Measurements from ENCODE around the gene AQP5.

Gene AQP5

DNA sequence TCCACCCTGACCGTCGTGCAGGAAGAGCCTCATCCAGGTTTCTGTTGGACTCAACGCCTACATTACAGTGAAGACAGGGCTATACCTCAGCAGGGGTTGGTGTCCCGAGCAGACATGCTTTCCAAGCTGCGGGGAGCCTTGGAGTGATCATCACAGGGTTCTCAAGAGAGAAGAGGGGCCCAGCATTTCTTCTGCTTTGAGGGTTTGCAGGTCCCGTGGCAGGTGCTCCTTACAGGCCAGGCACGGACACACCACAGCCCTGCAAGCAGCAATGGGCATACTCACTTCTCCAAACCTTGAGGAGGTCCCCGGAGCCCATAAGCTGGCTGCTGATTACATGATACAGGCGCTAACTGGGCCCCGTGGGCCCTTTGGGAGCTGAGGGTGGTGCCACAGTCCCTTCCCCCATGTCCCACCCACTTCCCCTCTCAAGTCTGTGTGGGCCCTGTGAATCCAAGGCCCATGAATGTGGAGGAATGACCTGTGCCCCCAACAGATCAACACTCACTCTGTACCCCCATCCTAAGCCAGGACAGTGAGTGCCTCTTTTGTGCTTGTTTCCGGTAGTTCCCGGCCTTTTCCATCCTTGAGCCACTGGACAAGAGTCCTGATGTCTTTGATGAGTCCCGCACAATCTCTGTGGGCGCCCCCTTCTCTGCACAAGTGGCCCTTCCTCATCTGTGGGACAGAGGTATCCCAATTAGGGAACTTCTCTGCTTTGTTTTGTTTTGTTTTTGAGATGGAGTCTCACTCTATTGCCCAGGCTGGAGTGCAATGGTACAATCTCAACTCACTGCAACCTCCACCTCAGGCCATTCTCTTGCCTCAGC is 10.0 kb upstream of the AQP5 start:
- no peak for DNase-seq

DNA sequence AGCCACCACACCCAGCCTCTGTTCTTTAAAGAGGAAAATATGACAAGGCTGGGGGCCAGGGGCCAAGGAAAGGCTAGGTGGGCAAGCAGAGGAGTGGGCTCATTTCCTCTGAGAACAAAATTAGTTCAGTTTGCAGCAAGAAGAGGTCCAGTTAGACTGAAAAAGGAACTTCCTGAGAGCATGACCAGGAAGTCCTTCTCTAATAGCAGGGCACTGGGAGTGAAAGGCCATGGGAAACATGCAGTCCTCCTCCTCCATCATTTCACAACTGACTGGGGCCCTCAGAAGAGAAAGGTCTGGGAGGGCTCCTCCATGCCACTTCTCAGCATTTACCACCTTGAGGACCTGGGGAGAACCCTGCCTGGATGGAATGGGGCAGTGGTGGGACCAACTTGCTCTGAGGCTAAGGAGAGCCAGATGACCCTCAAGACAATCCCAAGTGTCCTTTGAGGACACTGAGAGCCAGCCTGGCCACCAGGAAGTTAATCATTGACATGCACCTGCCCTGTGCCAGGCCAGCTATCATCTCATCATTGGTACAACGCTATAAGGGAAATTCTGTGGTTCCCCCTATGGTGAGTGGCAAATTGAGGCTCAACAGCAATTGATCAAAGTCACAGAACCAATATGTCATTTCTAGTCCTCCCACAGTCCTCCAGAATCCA is 9.1 kb upstream of the AQP5 start:
- no peak for DNase-seq

DNA sequence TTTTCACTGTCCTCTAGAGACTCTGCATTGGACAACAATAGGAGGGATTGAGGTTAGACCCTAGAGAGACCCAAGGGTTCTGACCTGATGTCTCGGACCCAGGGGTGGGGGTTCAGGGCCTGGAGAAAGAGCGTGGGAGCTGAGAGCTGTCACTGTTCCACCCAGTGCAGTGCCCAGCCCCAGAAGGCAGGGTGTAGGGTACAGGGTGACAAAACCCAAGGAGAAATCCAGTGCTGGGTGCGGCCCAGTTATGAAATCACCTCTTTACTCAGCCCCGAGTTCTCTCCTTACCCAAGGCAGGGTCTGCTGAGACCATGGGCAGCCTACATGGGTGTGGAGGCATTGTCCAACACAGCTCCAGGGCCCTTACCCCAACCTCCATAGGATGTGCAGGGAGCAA is 8.5 kb upstream of the AQP5 start:
- no peak for DNase-seq

DNA sequence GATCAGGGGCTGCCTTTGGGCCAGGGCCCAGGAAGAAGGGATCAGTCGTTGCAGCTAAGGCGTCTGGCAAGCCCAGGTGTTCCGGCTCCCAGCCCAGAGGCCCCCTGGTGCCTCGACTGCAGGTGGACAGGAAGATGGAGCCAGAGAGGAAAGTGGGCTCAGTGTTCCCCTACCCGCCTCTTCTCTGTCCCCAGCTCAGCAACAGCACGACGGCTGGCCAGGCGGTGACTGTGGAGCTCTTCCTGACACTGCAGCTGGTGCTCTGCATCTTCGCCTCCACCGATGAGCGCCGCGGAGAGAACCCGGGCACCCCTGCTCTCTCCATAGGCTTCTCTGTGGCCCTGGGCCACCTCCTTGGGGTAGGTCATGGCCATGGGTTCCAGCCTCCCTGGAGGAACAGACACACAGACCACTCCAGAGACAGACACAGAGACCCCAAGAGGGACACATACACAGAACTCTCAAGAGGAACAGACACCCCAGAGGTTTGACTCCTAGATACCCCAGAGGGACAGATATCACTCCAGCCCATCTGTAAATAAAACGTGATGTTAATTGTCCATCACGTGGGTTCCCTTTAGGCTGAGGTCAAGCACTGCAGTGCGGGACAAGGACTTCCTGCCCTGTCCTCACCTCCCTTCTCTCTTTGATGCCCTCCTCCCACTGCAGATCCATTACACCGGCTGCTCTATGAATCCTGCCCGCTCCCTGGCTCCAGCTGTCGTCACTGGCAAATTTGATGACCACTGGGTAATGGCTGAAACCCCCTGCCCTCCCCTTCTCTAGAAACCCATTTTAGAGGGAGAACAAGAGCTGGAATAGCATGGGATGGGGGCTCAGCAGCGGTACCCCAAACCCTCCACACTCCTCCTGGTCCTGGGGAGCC is 7.5 kb upstream of the AQP5 start:
- DNase-seq = peak; percentile 9

- peak; percentile 10 for DNase-seq
These were observed 6.5 kb upstream of the AQP5 start for GRCh38 chr12:49954863-49955830.

DNA sequence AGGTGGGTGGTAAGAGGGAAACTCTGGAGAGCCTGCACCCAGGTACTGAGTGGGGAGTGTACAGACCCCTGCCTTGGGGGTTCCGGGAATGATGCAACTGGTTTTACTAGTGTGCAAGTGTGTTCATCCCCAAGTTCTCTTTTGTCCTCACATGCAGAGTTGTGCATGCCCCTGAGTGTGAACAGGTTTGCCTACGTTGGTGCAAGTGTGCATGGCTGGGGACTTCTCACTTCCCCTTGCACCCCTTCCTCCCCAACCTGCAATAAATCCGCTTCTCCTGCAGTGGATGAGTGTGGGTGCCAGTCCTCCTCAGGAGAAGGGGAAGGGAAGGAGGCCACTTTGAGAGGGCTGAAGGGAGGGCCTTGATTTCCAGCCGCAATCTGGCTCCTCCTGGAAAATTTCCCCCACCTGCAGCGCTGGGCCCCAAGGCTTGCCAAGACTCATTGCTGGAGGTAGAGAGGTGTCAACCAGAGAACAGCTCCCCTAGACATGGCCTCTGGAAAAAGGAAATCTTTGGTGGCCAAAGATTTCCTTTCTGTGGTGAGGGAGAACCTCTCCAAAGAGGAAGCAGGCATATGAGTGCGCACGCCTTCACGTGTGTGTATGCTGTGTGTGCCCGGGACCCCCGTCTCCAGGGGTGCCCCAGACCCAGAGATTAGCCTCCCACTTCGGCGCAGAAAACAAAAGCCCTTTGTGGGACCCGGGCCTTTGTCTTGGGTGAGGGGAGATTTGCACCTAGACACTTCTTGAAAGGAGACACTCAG is 5.6 kb upstream of the AQP5 start:
- no peak for DNase-seq

- no peak for DNase-seq
These were observed 4.8 kb upstream of the AQP5 start for GRCh38 chr12:49956663-49957569.

- DNase-seq = no peak
These were observed 4.1 kb upstream of the AQP5 start for GRCh38 chr12:49957570-49957967.

DNA sequence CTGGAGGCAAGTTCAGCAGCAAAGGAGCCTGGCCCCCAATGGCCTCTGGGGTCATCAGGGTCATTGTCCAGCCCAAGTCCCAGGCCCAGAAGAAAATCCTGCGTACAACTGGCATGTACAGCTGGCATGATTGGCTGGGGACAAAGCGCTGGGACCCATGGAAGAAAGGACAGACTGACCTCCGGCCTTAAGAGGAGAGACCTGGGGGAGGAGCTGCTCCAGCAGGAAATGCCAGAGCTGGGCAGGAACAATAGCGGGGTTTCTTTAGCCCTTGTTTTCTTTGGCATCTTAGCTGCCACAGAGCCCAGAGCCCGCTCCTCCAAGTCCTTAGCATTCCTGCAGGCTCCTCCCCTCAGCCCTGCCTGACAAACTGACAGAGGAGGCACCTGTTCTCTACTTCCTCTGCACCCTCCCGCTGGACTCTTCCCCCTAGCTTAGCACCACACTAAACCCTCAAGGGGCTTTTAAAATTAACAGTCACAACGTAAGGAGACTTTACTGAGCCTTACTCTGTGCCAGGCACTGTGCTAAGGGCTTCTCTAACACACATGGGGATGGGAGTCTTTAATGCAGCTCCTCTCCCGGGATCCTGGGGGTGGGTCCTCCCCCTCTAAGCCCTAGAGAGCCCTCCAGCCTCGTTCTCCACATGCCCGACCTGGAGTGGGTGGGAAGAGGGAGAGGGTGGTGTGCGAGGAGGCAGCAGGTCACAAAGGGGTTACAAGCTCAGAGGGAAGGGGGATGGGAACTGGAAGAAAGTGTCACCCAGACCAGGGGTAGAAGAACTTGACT is 1.8 kb upstream of the AQP5 start:
- DNase-seq = peak; percentile 18

- no peak for DNase-seq
These were observed 1.1 kb upstream of the AQP5 start for GRCh38 chr12:49960474-49961110.

- no peak for DNase-seq
These were observed 507 bp downstream of the AQP5 start for GRCh38 chr12:49961993-49962764.

DNA sequence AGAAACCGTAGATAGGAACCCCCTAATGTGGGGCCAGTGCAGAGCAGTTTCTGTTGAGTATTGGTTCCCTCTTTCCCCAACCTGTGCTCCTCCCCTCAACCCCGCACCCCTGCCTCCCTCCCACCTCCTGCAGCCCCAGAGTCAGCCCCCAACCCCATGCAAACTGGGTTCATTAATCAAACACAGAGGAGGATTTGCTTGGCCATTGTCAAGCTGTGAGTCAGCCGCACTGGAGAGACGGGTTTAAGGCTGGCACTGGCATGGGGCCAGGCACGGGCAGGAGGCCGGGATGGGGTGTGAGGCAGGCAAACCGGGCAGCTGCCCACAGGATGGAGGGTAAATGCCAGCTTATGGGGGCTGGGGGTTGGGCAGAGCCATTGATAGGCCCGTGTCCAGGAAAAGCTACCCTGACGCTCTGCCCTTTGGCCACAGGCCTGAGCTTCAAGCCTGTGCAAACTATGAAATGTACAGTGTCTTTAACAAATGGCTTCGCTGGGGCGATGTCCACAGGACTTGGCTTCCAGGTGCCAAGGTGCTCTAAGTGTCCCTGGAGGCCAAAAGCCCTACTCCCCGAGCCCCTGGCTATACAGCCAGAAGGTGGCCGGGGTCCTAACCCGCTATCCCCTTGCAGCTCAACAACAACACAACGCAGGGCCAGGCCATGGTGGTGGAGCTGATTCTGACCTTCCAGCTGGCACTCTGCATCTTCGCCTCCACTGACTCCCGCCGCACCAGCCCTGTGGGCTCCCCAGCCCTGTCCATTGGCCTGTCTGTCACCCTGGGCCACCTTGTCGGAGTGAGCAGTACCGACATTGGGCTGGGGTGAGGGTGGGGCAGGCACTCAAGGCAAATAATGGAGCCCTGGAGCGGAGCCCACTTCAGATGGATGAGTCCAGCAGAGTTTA is 1.4 kb downstream of the AQP5 start:
- no peak for DNase-seq

GRCh38 chr12:49963976-49964815 is 2.5 kb downstream of the AQP5 start:
- DNase-seq = no peak

DNA sequence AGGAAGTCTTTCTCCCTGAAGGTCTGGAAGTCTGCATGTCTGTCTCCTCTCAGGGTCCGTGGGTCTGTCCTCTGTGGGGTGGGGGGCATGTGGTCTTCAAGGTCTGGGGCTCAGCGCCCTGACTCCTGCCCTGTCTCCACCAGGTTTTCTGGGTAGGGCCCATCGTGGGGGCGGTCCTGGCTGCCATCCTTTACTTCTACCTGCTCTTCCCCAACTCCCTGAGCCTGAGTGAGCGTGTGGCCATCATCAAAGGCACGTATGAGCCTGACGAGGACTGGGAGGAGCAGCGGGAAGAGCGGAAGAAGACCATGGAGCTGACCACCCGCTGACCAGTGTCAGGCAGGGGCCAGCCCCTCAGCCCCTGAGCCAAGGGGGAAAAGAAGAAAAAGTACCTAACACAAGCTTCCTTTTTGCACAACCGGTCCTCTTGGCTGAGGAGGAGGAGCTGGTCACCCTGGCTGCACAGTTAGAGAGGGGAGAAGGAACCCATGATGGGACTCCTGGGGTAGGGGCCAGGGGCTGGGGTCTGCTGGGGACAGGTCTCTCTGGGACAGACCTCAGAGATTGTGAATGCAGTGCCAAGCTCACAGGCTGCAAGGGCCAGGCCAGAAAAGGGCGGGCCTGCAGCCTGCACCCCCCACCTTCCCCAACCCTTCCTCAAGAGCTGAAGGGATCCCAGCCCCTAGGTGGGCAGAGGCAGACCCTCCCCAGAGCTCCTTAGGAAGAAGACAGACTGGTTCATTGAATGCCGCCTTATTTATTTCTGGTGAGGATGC is 3.4 kb downstream of the AQP5 start:
- DNase-seq = no peak

- no peak for DNase-seq
These were observed 4.2 kb downstream of the AQP5 start for GRCh38 chr12:49965836-49966235.
